WERI-Rb-1 (cell line): ENCODE results near the gene AAR2.

Experiments used
- DNase-seq: peaks from one replicate; pipeline ENCODE4 v3.0.0-alpha.2; 2020
- H3K27ac ChIP-seq: fragments of 250-450 bp; sonication (Bioruptor Pico); 2 replicates; pipeline ENCODE4 v1.5.1; 2020; ENCODE audit warnings: mild to moderate bottlenecking, moderate library complexity
- H3K27me3 ChIP-seq: fragments of 250-450 bp; sonication (Bioruptor Pico); 2 replicates; pipeline ENCODE4 v1.5.1; 2021; ENCODE audit warnings: mild to moderate bottlenecking, low read depth, moderate library complexity; ENCODE audit not compliant: insufficient read depth, severe bottlenecking
- H3K36me3 ChIP-seq: fragments of 250-450 bp; sonication (Bioruptor Pico); 2 replicates; pipeline ENCODE4 v1.5.1; 2020; ENCODE audit warnings: mild to moderate bottlenecking, moderate library complexity
- H3K4me3 ChIP-seq: 2 replicates; pipeline ENCODE4 v1.5.1; 2011; ENCODE audit warnings: low read depth, mild to moderate bottlenecking, control low read depth, low read length
- H3K9me3 ChIP-seq: fragments of 250-450 bp; sonication (Bioruptor Pico); 2 replicates; pipeline ENCODE4 v1.5.1; 2021; ENCODE audit warnings: mild to moderate bottlenecking, moderate library complexity; ENCODE audit not compliant: severe bottlenecking
- TF ChIP-seq, protein P1 (sequence below): IDR thresholded peaks from 2 replicates; pipeline ENCODE4 v1.5.1; 2011; ENCODE audit warnings: low read depth, mild to moderate bottlenecking, control low read depth, inconsistent platforms, low read length

The AAR2 gene

DNA sequence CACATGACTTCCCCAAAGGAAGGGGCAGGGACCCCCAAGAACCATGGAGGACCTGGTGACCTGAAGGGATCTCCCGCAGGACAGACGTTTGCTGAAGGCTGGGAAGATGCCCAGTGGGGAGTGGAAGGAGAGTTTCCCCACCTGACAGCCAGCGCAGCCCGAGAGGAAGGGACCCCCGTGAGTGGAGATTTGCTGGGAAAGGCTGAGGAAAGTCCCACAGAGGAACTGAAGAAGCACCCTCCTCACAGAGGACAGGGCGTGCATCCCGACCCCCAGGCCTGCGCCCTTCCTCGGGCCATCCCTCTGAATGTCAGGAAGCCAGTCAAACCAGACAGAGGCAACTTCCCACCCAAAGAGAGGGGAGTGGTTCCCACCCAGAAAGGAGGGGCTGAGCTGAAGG is 29.6 kb upstream of the AAR2 start:
- H3K36me3 ChIP-seq = no peaks in the 10 kb centered on the region
- TF ChIP-seq, protein P1, sequence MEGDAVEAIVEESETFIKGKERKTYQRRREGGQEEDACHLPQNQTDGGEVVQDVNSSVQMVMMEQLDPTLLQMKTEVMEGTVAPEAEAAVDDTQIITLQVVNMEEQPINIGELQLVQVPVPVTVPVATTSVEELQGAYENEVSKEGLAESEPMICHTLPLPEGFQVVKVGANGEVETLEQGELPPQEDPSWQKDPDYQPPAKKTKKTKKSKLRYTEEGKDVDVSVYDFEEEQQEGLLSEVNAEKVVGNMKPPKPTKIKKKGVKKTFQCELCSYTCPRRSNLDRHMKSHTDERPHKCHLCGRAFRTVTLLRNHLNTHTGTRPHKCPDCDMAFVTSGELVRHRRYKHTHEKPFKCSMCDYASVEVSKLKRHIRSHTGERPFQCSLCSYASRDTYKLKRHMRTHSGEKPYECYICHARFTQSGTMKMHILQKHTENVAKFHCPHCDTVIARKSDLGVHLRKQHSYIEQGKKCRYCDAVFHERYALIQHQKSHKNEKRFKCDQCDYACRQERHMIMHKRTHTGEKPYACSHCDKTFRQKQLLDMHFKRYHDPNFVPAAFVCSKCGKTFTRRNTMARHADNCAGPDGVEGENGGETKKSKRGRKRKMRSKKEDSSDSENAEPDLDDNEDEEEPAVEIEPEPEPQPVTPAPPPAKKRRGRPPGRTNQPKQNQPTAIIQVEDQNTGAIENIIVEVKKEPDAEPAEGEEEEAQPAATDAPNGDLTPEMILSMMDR = no peak
- H3K27me3 ChIP-seq = no peaks in the 10 kb centered on the region

DNA sequence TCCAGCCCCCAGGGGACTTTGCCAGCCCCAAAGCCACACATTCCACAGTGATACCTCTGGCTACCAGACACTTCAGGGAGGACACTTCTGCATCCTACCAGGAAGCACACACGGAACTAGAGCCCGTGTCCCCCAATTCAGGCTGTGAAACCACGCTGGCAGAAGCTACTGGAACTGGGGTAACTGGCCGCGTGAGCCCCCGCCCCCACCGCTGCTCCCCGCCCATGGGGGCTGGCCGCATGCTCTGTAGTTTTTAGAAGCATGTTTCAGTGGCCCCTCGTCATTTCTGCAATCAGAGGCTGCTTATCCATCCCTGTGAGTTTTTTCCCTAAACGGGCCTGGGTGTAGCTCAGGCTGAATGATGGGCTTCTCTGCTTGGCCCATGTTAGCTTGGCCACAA is 28.7 kb upstream of the AAR2 start:
- no peaks in the 10 kb centered on the region for H3K27me3 ChIP-seq
- DNase-seq = no peak
- no peak overlapping the region for H3K4me3 ChIP-seq
- no peaks in the 10 kb centered on the region for H3K36me3 ChIP-seq
- H3K27ac ChIP-seq = no peak overlapping the region
- no peaks in the 10 kb centered on the region for H3K9me3 ChIP-seq
- TF ChIP-seq, protein P1 = no peak

More for the DNA sequence above, 29.6 kb upstream of the AAR2 start:
- no peak overlapping the region for H3K27ac ChIP-seq
- no peak for DNase-seq
- no peak overlapping the region for H3K4me3 ChIP-seq
- H3K9me3 ChIP-seq = no peaks in the 10 kb centered on the region

DNA sequence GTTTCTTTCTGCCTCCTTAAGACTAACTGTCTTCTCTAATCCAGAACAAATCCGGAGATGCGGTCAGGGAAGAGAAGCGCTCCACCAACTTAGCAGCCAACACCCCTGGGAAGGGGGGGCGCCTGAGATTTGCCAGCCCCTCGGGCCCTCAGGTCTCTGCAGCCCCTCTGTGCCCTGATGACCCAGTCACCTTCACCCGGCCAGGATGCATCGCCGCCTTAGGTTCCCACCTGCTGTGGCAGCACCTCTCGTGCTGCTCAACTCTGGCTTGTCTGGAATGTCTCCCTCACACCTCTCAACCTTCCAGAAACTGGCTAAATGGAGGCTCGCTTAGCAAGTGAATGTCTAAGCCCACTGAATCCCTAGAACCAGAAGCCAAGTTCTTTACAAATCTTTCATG is 28.0 kb upstream of the AAR2 start:
- H3K4me3 ChIP-seq = no peak overlapping the region
- H3K27ac ChIP-seq = no peak overlapping the region
- no peaks in the 10 kb centered on the region for H3K36me3 ChIP-seq
- no peaks in the 10 kb centered on the region for H3K27me3 ChIP-seq
- TF ChIP-seq, protein P1 = no peak
- DNase-seq = no peak
- no peaks in the 10 kb centered on the region for H3K9me3 ChIP-seq

DNA sequence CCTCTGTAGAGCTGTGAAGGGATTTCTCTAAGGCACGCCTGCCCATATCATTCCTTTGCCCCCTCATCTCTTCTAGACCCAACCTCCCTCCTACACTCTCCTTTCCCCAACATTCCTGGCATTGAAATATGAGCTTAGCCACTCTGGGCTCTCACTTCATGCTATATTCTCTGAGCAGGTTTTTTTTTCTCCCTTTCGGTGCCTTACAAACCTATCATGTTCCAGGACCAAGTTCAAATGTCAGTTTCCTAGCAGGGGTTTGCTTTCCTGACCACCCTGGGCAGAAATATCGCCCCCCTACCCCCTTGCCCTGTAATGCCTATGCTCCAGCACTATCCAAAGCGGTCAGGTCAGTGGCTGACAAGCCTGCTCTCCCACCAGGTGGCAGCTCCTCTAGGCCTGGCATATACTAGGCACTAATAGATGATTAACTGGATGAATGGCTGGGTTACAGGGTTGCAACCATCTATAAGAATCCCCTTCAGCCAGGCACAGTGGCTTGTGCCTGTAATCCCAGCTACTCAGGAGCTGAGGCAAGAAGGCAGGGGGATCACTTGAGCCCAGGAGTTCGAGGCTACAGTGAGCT is 25.7 kb upstream of the AAR2 start:
- no peak overlapping the region for H3K4me3 ChIP-seq
- TF ChIP-seq, protein P1 = peak; percentile 17; the same call in 1 of the 2 replicates
- no peak for DNase-seq
- no peak overlapping the region for H3K27ac ChIP-seq
- no peaks in the 10 kb centered on the region for H3K27me3 ChIP-seq
- H3K36me3 ChIP-seq = no peaks in the 10 kb centered on the region; the same call in 1 of the 2 replicates
- H3K9me3 ChIP-seq = no peaks in the 10 kb centered on the region

DNA sequence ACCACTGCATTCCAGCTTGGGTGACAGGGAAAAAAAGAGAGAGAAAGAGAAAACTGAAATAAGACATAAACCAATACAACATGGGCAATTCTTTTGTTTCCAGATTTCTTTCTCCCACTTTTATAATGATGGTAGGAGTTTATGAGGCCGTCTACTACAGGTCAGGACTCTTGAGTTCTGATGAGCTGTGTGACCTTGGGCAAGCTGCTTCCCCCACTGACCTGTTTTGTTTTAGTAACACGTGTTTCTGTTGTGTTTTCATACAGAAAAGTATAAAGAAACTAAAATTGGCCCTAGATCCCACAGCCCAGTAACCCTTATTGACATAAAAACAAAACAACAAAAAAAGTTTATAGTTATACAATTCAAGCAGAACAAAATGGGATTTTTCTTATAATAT is 22.9 kb upstream of the AAR2 start:
- DNase-seq = no peak
- Histone ChIP-seq H3K36me3 (no peaks in the 10 kb centered on the region; the same call in 1 of the 2 replicates), H3K27me3 (no peaks in the 10 kb centered on the region), H3K27ac (no peak overlapping the region), H3K9me3 (no peaks in the 10 kb centered on the region), H3K4me3 (no peak overlapping the region)
- TF ChIP-seq, protein P1 = no peak

DNA sequence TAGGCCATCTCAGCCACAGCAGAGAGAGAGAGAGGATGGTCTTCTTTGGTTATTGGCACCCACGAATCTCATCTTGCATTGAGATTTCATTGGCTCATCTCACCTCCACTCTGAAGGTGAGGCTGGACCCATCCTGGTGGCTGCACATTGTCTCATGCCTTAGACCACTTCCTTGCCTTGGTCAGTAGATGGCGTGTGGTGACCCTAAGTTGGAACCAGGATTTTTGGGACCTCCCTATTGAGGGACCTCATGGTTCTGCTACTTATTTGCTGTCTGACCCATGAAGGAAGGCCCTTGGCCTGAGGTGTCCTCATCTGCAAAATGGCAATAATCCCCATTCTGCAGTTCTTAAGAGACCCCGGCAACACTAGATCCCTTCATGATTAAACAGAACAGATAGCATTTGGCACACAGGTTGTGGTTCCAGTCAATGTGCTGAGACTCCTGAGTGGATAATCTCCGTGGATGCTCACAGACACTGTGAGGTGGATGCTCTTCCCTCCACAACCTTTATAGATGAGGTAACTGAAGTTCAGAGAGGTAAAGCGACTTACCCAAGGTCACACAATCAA is 21.5 kb upstream of the AAR2 start:
- no peak overlapping the region for H3K27ac ChIP-seq
- H3K9me3 ChIP-seq = no peaks in the 10 kb centered on the region
- no peak overlapping the region for H3K4me3 ChIP-seq
- no peaks in the 10 kb centered on the region for H3K27me3 ChIP-seq
- peak; percentile 52 for DNase-seq
- TF ChIP-seq, protein P1 = peak; percentile 90
- no peaks in the 10 kb centered on the region; the same call in 1 of the 2 replicates for H3K36me3 ChIP-seq
